Activated CD4-positive, CD25-positive, alpha-beta regulatory T cell treated with anti-CD3 and anti-CD28 coated beads, Interleukin-2, amount 50 U/mL, for 24 hours (primary cell): Measurements from ENCODE around the gene ILDR1.
"Not testable (repeated sequence)": the region's sequence is repeated elsewhere in the genome, so short reads cannot be mapped to it uniquely, and the experiment has no call there.

Source experiments
- ATAC-seq, 2 donors: fragments of 150-1000 bp; cut with Tn5 transposase; one replicate each; pipeline ENCODE4 v1.10.0; 2021; ENCODE audit warnings: mild to moderate bottlenecking in 1 of 2, moderate library complexity in 1 of 2

Gene ILDR1

DNA sequence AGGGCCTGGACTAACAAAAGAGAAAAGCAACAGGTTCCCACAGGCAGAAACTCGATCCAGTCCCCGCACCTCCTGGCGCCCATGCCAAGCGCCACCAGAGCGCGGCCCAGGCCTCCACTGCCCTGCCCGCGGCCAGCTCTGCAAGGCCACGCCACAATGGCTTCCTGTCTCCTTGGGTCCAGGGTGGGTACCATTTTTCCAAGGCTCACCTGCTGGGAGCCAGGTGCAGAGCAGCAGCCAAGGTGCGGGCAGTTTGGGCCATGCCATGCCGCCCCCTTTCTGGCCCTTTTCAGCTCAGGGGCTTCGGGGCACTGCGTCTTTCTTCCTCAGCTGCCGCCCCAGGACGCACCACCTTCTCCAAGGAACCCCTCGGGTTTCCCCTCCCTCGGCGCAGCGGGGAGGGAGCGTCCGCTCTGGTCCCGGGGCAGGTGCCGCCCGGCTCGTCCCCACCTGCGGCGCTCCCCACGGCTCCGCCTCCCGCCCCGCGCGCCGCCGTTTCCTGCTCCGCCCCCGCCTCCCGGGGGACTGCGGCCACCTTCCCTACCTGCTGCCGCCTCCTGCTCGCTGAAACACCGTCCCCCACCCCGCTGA, at the start of gene ILDR1:
Gene ILDR1, minus strand, starts transcription at position 437 of the 591 bp plus-strand sequence. Its CDS starts 170 bp downstream, at position 267.
- ATAC-seq, result peak in 1 of 2 donors; percentile 28

DNA sequence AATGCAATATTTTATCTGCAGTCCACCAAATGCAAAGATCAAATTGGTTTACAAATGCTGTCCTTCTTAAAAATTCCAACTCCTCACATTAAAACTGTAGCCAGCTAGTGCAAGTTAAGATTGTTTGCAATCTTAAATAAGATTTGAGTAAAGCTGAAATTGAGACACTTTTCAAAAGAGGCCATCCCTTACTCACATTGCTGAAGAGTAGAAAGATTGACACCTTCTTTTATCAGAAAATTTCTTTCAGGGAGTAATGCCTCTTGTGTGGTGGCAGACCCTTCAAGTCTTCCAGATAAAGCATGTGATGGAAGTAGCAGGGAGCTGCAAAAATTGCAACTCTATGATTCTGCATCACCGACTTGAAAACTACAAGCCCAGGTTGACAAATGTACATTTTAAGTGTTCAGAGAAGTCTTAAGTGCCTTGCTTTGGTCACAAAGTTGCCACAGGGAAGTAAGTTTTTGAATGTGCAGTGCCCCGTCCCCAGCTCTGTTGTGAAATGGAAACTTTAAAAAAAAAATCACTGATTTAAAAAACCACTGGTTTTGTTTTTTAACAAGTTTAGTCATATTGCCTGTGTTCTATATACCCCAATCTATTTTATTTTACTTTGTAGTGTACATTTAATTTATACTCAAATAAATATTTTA, 45.7 kb upstream of the ILDR1 start:
- peak in 1 of 2 donors; percentile 38 for ATAC-seq

DNA sequence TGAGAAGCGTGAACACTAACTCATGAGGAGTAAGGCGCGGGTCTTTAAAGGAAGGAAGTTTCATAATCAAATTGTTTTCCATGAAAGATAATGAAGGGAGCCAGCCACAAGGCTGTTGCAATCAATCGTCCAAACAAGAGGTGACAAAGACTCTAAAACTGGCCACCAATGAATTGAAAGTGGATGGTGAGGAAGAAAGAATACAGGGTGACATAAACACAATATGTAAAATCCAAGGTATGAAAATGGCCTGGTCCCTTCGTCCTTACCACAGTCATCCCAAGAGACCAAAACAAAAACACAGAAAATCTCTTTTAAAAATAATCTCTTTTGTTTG, 45.1 kb upstream of the ILDR1 start:
- ATAC-seq, result no peak

DNA sequence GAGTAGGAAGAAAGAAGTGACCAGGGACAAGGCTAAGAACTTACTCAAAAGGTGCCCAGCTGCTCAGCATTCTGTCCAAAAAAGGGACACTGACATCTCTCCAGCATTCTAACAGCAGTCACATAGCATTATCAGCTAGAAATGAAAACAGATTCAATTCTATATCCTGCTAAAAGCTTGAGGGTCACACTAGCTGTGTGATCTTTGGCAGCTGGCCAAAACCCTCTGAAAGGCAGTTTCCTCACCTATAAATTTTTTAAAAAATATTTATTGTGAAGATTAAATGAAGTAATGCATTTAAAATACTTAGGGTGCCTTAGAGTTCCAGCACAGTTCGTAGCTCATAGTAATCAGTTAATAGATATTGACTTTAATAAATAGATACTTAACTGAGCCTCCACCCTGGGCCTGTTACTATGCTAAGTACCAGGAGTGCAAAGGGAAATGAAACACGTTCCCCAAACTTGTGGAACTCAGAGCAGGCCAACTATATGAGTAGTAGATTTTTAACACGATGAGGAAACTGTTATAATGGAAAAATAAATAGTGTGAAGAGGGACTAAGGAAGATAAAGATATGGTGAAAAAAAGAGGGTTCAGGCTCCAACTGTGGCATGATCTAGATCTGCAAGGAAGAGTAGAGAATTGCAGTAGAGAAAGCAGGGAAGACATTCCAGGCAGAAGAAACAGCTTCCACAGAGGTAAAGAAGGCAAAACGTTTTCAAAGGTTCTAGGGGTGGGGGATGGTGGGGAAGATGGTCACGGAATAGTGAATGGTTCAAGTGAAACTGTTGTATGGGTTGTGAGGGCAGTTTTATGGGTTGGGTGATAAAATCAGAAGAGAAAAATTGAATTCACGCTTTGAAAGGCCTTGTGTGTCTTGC, 44.5 kb upstream of the ILDR1 start:
- no peak for ATAC-seq

DNA sequence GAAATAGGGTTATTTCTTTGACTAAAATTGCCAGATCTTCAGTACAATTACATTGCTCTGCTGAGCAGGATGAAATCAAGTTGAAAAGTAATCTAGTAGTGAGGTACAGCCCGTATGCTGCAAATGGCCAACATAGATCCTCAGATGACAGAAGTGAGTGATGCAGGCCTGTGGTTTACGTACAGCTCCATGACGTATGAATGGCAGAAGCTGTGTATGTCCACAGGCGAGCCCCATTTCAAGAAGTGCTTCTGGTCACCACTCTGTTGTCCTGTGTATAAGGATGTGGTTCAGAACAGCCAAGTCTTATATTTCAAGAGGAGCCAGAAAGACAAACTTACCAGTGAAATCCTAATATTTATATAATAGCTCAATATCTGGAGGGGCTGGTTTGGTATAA, 42.3 kb upstream of the ILDR1 start:
- ATAC-seq, result no peak

DNA sequence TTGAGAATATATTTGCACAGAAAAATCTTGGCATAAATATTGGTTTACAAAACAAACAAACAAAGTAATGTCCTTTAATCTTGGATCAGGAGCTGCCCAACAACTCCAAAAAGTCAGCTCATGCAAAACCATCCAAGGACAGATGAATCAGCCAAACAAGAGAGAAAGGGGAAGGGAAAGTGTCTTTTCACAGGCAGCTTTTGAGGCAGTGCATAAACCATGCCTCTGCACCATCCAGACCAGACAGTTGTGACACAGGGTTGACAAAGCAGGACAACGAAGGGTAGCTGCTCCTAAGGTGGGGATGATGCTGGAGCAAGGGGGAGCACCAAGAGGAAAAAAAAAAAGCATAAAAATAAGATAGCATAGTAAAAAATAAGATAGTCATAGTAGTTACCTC, 41.9 kb upstream of the ILDR1 start:
- no peak for ATAC-seq

DNA sequence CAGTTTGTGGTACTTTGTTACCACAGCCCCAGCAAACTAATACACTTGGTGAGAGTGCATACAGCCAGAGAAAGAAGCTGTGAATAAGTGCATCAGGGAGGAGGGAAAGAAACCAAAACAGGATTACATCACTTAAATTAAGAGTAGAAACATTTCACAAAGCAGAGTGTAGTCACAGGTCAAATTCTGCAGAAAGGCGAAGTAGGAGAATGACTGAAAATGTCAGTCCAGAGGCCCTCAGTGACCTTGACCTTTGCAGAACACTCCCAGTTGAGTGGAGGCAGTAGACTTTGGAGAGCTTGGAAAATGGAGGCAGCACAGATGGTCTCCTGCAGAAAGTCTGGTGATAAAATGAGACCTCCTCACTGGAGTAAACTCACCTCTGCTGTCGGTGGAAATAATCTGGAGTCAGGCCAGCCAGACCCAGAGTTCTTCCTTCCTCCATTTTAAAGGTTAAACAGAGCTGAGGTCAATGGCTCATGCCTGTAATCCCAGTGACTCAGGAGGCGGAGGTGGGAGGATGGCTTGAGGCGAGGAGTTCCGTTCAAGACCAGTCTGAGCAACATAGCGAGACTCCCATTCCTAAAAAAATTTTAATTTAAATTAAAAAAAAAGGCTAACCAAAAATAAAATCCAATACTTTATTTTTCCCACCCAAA, 38.1 kb upstream of the ILDR1 start:
- ATAC-seq, result no peak

DNA sequence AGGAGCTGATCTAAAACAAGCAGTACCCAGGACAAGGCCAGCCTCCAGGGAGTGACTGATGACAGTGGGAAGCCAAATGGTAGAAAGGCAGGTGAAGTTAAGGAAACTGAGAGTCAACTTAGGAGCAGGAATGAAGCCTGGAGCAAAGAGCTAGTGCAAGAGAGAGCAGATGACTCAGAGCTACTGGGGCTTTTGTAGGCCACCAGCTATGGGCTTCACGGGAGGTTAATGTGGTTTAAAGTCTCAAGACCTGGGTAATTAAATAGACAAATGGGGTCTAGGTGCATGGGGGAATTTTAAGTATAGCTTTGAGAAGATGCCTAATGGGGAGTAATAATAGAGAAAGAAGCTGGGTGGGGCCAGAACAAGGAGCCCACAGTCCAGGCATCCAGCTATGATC, 36.2 kb upstream of the ILDR1 start:
- peak in 1 of 2 donors; percentile 35 for ATAC-seq

DNA sequence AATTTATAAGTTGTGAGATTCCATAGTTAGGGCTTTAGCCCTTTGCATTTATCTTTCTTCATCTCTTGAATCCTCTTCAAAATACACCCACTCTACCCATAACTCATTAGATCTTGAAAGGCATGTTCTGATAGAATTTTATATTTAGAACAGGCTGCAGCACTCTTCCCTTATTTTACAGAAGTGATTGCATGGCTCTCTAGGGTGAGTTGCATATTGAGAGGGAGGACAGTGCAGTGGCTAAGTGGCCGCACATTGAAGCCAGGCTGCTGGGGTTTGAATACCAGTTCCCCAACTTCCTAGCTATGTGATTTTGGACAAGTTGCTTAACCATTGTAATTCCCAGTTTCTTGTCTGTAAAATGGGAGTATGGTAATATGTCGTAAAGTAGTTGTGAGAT, 35.6 kb upstream of the ILDR1 start:
- no peak for ATAC-seq

DNA sequence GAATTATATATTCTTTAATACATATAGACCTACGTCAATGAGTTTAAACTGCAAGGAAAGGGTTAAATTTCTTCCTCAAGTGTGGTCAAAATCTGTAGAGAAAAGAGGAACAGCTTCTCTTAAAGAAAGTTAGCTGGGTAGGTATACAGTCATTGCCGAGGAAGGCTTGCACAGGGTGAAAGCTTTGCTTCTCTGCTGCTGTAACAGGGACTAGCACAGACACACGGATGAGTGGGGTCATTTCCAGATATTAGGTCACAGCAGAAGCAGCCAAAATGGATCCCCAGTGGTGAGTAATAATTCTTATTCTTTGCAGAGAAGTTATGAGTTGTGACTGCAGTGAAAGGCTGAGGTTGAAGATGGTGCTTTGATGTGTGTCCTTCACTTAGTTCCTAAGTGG, 33.2 kb upstream of the ILDR1 start, which contains the start of gene CD86:
Gene CD86, plus strand, starts transcription at position 148 of the 400 bp plus-strand sequence. Its CDS starts 128 bp downstream, at position 276.
- peak; percentile 69 to 82 for ATAC-seq

DNA sequence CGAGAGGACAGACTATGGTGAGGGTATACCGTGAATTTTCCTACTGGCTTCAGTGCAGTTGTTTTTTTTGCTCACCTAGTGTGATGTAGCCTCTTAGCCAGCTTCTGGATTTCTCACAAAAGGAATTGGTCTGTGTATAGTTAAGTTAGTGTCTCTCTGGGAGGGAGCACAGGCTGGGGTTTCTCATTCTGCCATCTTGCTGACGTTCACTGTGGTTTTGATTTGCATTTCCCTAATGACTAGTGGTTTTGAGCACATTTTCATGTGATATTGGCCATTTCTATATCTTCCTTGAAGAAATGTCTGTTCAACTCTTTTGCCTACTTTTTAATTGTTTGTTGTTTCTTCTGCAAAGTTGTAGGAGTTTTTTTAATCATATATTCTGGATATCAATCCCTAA, 30.9 kb upstream of the ILDR1 start:
- no peak for ATAC-seq

DNA sequence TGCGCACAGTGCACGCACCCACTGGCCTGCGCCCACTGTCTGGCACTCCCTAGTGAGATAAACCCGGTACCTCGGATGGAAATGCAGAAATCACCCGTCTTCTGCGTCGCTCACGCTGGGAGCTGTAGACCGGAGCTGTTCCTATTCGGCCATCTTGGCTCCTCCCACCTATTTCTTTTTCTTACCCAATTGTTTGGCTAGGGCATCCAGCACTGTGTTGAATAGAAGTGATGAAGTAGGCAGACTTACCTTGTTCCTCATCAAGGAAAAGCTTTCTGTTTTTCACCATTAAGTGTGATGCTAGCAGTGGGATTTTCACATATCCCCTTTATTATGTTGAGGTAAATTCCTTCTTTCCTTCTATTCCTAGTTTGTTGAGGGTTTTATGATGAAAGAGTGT, 25.7 kb upstream of the ILDR1 start:
- not testable (repeated sequence) for ATAC-seq

DNA sequence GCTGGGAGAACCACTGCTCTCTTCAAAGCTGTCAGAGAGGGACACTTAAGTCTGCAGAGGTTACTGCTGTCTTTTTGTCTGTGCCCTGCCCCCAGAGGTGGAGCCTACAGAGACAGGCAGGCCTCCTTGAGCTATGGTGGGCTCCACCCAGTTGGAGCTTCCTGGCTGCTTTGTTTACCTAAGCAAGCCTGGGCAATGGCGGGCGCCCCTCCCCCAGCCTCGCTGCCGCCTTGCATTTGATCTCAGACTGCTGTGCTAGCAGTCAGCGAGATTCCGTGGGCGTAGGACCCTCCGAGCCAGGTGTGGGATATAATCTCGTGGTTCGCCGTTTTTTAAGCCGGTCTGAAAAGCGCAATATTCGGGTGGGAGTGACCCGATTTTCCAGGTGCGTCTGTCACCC, 25.2 kb upstream of the ILDR1 start:
- ATAC-seq, result not testable (repeated sequence)

DNA sequence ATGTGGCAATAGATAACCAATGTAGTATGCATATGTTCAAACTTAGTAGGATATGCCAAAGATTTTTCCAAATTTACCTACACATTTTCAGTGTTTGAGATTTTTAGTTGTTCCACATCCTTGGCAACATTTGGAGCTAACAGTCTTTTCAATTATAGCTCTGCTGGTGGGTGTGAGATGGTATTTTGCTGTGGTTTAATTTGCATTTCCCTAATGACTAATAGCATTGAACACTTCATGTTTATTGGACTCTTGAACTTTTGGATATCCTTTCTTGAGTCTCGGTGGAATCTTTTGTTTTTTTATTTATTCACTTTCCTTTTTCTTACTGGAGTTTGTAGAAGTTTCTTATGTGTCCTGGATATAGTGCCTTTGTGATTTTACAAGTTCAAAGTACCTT, 11.0 kb upstream of the ILDR1 start:
- ATAC-seq, result no peak

DNA sequence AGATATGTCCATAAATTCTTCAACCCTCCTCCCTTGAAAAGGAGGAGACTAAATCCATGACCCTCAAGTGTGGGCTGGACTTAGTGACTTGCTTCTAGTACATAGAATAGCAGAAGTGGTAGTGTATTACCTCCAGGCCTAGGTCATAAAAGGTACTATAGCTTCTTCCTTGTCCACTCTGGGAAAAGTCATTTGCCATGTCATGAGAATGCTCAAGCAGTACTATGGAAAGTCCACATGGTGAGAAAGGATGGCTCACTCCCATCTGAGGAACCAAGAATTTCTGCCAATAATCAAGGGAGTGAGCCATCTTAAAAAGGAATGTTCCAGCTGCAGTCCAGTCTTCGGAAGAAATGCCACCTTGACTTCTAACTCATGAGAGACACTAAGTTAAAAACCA, 10.5 kb upstream of the ILDR1 start:
- no peak for ATAC-seq

DNA sequence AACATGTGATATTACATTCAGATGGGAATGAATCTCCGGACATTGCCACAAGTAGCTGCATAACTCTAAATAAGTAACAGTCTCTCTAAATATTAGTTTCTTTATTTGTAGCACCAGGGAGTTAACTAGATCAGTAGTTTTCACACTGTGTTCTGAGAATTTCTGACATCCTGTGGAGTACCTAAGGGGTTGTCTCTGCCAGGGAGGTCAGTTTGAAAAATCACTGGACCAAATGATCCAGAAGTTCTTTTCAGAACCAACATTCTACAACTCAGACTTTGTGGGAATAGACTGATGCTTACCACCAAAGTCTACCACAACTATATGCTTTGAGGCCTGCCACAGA, 9.0 kb upstream of the ILDR1 start:
- ATAC-seq, result no peak

DNA sequence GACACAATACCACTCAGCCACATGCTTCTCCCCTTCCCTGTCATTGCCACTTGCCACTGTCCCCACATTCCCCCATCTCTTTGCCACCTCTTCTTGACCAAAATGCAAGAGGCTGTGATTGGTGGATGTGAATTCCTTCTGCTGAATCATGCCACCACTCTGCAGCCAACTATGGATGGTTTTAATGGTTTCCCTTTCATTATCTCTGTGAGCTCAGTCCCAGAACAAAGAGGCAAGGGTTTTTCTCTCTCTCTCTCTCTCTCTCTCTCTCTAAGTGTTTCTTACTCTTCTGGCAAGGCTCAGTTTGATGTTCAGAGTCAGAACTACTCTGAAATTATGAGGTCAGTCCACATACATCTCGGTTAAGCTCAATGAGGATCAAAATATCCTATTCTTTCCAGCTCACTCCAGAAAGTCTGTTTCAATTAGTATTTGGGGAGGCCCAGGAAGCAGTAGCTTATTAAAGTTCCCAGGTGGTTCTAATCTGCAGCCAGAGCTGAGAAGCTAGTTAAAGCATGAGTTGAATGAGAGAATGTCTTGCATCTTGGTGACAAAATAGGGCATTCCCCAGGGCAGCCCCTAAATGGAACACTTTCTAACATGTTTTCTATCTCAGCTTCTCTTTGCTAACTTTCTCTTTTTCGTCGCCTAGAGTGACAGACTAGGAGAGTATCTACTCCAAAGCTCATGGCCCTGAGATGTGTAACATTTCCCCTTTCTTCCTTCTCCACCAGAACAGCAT, 8.5 kb upstream of the ILDR1 start:
- peak; percentile 59 to 63 for ATAC-seq

DNA sequence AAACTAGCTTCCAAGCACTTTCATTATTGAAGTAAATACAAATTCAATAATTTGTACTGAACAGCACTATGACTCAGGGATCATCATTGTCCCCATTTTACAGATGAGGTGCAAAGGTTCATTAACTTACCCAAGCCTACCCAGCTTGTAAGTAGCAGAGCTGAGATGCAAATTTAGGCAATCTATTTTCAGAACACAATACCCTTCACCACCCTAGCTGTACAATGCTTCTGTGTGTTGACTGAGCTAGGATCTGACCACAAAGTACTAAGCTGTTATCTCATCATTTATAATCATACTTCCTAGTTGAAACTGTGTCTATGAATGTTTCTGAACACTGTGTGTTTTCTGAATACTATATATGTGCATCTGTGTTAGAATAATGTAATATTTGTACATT, 3.2 kb upstream of the ILDR1 start:
- ATAC-seq, result no peak

DNA sequence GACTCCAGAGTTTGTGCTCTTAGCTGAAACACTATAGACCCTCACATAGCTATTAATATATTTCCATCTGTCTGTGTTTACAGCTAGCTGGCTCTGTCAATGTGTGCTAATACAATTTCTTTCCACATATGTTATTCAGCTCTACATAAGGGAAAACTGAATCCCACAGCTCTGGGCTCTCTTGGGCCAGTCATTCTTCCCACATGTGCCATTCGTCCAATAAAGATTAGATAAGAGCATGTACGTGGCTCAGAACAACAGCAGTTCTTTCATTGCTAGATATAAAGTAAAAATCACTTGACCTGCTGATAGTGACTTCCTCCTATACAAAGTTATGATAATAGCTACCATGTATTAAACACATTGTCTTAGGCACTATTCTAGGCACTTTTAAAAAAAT, 2.8 kb upstream of the ILDR1 start:
- no peak for ATAC-seq

DNA sequence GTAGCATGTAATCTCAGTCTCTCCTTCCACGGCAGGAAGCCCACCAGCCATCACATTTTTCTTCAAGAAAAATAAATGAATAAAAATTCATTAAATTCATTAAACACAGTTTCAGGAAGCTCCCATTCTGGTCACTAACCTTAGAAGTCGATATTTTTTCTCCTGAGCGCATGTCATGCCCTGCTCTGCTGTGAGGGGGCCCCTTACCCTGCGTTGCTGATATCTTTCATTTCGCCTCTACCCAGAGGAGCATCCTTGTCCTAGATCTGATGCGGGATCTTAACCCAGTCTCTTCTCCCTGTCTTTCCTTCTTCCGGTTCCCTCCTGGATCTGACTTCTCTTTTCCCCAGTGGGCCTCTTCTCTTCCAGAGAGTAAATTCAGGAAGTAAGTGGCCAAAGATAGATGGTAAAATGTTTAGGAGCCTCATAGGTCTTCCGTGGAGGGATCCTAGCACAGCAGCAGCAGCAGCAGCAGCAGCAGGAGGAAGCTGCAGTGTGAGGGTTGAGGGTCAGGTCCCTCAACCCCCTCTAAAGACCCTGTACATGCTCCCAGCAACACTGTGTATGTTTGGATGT, 1.4 kb upstream of the ILDR1 start:
- no peak for ATAC-seq

DNA sequence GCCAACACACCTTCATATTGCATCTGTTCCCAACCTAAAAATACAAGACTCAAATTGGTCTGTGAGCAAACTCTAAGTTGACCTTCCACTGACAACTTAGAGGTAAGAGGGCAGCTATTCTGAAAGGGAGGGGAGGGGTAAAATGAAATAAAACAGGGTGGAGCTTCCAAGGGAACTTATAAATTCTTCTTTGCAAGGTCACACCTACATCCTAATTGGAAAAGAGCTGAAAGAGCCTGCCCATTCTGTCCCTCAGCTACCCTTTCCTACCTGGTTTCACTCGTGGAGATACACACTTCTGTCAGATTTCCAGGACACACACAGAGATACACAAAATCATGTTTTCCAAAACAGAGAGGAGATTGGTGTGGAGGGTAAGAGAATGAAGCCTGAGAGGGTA, 1.0 kb downstream of the ILDR1 start:
- ATAC-seq, result no peak

DNA sequence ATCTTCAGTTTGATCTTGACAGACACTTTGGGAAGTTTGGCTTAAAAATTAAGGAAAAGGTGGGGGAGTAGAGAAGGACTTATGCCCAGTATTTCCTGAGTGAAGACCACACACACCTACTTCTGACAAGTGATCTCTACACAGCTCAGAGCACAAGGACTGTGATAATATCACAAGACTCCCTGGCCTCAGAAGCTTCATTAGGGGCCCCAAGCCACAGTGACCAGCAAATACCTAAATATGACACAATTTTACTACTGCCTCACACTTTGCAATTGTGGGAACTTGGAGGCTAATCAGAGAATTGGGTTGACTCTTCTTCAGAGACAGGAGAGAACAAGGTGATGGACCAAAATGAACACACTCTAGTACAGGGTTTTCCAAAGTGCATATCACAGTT, 2.6 kb downstream of the ILDR1 start:
- ATAC-seq, result no peak
